ENCODE data around the gene WNT1.

DNA sequence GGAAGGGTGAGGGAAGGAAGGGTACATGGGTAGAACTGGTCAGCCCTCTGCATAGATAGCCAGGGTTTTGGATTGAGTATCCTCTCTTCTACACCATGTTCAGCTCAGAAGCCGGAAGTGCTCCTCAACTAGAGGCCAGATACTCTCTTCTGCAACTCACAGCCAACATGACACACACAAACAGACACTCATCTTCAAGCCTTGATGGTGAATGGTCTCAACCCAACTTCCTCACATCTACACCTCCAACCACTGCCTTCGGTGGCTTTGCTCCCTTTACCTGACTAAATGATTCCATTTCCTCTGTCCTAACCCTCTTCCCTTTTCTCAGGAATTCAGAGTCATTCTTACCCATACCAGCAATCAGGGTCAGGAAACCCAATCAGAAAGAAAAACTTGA lies 45.2 kb upstream of the WNT1 start:
- TF ChIP-seq CTCF (IDR thresholded peaks at IDR 0.05): no peak
- TF ChIP-seq POLR2A (IDR thresholded peaks at IDR 0.05): no peak
